ENCODE data around the gene WWP2.

GRCh38 chr16:69903865-69904415 is 141.8 kb downstream of the WWP2 start:
- no peak for TF ChIP-seq EZH2 (IDR thresholded peaks at IDR 0.05; ENCODE audit: low read length)
- TF ChIP-seq, protein P1, sequence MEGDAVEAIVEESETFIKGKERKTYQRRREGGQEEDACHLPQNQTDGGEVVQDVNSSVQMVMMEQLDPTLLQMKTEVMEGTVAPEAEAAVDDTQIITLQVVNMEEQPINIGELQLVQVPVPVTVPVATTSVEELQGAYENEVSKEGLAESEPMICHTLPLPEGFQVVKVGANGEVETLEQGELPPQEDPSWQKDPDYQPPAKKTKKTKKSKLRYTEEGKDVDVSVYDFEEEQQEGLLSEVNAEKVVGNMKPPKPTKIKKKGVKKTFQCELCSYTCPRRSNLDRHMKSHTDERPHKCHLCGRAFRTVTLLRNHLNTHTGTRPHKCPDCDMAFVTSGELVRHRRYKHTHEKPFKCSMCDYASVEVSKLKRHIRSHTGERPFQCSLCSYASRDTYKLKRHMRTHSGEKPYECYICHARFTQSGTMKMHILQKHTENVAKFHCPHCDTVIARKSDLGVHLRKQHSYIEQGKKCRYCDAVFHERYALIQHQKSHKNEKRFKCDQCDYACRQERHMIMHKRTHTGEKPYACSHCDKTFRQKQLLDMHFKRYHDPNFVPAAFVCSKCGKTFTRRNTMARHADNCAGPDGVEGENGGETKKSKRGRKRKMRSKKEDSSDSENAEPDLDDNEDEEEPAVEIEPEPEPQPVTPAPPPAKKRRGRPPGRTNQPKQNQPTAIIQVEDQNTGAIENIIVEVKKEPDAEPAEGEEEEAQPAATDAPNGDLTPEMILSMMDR (optimal IDR thresholded peaks at IDR 0.05 in 1 of 3, IDR thresholded peaks at IDR 0.05 in 1 of 3, conservative IDR thresholded peaks at IDR 0.05 in 1 of 3; ENCODE audit: extremely low read depth in 1 of 3, insufficient read depth in 2 of 3, low read length in 3 of 3), result no peak

Measured in keratinocyte (primary cell).